GM19395 (cell line): ENCODE data around the gene MUSK.
"Not testable (repeated sequence)": the region's sequence is repeated elsewhere in the genome, so short reads cannot be mapped to it uniquely, and the experiment has no call there.

Experiments
- ATAC-seq: cut with Tn5 transposase; IDR thresholded peaks from one replicate; pipeline ENCODE4 v1.9.1; 2021; ENCODE audit warnings: mild to moderate bottlenecking, moderate library complexity; ENCODE audit not compliant: unreplicated experiment

MUSK gene

GRCh38 chr9:110808599-110808980 lies 140.0 kb downstream of the MUSK start:
- ATAC-seq = peak; percentile 95

DNA sequence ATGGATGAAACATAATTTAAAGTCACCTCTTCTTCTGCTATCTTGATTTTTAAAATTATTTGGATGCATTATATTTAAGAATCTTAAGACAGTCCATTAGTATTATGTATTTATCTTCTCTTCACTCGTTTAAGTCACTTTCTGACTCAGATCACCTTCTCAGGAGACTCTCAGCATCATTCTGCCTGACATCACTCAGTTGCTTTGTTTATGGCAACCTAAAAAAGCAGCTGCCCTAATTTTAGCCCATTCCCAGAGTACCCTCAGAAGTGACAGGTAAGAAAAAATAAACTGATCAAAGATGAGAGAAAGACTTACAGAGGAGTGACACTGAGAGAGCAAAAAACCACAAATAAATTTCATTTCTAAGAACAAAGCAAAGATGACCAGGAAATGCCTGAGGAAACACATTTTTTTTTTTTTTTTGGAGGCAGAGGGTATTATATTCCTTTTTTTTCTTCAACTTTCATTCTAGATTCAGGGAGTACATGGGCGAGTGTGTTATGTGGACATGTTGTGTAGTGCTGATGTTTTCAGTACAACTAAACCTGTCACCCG lies 140.5 kb downstream of the MUSK start:
- peak; percentile 43 for ATAC-seq

DNA sequence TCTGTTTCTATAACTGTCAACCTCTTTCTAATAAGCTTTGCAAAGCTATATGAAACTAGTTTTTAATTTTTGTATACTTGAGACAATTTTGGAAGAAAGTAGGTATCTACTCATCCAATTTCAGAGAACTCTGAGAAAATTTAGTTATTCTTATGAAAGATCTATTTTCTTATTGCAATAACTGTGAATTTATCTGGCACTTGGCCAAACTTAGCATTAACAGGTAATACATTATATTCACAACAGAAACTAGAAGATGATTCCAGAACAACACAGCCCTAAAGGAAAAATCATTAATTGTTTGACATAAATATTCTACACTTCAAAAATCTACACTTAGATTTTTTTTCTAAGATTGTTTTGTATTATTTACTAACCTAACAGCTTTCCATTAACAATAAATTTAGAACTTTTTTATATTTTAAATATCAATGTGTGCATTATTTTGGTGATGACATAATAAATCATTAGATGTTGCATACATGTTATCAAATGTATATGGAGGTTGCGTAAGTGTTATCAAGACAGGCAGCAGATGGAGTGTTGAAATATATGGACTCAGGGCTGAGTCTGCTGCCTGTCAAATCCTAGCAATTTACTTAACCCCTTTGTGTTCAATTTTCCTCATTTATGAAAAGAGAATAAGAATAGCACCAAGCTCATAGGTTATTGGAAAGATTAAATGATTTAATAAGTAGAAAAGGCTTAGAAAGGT lies 141.8 kb downstream of the MUSK start:
- ATAC-seq = no peak

- ATAC-seq = no peak
These were observed 144.3 kb downstream of the MUSK start for GRCh38 chr9:110812886-110813285.

DNA sequence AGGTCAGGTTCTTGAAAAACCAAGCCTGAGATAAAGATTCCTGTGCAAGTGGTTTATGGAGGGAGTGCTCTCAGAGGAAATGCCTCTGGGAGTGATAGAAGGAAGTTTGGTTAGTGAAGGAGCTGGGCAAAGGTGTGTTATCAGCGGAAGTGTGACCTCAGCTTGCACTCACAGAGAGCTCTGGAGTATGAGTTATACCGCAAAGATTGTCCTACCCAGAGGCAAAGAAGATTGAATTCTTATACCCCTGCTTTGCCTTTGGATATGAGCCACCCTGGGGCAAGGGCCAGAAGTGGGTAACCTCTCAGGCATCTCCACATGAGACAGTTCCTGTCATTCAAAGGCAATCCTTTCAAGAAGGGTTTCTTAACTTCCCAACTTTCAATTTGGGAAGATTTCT lies 145.6 kb downstream of the MUSK start:
- ATAC-seq = no peak

DNA sequence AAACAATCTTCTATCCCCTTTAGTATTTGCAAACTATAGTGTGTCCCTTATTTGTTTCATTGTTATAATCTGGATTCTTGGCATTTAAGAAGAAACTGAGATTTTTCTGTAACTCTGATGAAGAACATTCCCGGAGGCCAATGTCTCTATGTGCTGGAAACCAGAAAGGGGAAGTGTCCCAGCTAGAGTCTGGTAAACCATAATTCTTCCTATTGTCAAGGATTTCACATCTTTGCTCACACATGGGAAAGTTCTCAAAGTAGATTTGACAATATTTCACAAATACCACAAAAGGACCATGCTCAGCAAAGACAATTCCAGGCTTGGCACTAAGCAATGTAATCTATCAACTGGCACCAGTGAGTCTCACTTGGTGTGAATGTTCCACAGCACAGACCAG lies 146.8 kb downstream of the MUSK start:
- no peak for ATAC-seq

DNA sequence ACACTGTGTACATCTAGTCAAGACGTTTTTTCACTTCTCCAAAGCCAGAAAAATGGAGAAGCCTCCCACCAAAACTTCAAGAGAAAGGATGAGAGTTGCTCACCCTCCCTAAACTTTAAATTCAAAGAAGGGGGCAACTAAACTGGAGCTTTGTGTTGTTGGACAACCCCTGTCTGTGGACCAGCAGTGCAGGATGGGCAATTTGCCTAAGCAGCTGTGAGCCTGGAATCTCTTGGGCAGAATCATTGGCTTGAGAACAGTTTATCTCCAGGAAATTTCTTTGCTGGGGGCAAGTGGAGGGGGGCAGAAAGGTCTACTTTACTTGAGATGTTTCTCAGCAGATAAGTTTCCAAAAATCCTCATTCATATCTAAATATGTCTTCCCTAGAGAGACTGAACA lies 151.8 kb downstream of the MUSK start:
- no peak for ATAC-seq

- peak; percentile 92 for ATAC-seq
These were observed 152.5 kb downstream of the MUSK start for GRCh38 chr9:110821064-110821463.

DNA sequence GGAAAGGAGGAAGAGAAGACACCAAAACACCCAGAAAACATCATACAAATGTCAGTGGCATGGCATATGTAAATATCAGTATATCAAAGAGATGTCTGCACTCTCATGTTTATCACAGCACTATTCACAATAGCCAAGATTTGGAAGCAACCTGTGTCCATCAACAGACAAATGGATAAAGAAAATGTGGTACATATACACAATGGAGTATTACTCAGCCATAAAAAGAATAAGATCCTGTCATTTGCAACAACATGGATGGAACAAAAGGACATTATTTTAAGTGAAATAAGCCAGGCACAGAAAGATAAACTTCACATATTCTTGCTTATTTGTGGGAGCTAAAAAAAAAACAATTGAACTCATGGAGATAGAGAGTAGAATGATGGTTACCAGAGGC lies 156.5 kb downstream of the MUSK start:
- not testable (repeated sequence) for ATAC-seq

DNA sequence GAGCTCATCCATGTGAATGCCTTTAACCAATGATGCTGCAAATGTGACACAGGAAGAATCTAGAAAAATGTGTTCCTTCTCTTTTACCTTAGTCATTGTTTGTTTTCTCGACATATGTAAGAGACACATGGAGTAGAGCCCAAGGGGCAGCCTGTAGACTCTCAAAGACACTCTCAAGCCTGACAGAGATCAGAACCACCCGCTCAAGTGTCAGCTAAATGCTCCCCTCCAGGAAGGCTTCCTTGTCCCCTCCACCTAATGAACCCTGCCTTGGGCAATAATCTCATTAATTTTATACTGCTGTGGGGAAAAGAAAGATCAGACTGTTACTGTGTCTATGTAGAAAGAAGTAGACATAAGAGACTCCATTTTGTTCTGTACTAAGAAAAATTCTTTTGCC lies 157.4 kb downstream of the MUSK start:
- ATAC-seq = no peak

- ATAC-seq = not testable (repeated sequence)
These were observed 157.8 kb downstream of the MUSK start for GRCh38 chr9:110826400-110826799.

GRCh38 chr9:110828264-110828663 lies 159.7 kb downstream of the MUSK start:
- no peak for ATAC-seq

- ATAC-seq = no peak
These were observed 161.9 kb downstream of the MUSK start for GRCh38 chr9:110830495-110830894.

DNA sequence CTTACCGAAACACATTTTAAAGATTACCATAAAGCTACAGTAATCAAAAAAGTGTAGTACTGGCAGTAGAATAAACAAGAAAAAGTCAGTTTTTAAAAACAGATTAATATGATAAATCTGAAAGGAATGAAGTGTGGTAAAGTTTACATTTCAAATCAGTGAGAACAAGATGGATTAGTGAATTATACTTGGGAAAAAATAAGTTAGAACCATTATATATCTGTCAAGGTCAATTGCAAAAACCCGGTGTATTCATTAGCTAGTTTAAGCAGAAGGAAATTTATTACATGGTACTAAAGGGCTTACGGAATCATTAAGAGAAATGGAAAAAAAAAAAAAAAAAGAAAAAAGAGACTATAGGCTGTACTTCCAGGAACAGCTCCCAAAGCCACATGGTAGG lies 164.3 kb downstream of the MUSK start:
- no peak for ATAC-seq

- ATAC-seq = no peak
These were observed 166.8 kb downstream of the MUSK start for GRCh38 chr9:110835404-110835803.

GRCh38 chr9:110835859-110836271 lies 167.3 kb downstream of the MUSK start:
- ATAC-seq = no peak

DNA sequence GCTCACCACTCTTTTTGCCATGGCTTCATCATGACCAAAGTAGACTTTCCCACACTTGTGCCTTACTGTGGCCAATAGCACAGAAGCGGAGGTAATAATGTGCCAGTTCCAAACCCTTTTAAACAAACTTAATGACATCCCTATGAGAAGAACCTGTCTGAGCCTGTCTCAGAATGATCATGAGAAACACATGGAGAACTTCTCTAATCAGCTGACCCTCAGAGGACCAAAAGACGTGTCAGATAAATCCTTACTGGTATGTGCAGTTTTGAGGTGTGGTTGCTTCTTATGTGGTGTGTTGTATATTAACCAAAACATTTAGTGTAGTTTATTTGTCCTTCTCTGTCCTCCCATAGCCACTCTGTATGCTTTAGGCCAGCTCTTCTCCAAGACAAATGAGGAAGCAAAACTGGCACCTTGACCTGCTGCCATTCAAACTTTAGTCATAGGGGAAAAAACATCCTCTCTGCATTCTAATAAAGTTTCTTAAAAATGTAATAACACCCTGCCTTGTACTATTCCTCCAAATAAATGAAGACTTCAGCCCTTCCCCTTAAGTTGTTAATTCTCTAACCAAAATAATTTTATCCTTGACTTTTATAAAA lies 168.9 kb downstream of the MUSK start:
- no peak for ATAC-seq

- ATAC-seq = no peak
These were observed 173.6 kb downstream of the MUSK start for GRCh38 chr9:110842169-110842568.

DNA sequence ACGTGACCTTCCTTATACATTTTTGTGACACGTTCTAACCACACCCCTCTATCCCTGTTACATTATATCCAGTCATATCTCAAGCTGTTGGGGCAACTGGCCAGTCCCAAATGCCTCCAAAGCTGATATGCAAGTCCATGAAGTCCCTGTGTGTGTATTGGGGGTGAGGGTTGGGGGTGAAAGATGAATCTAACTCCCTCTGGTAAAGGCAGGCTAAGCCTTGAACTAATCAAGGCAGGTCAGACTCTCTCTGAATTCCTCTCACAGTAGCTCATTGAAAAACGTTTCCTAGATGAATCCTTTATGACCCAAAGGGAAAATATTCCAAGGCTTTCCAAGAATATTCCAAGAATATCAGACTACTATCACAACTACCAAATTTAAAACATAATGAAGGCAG lies 174.4 kb downstream of the MUSK start:
- no peak for ATAC-seq

- no peak for ATAC-seq
These were observed 175.5 kb downstream of the MUSK start for GRCh38 chr9:110844121-110844520.

DNA sequence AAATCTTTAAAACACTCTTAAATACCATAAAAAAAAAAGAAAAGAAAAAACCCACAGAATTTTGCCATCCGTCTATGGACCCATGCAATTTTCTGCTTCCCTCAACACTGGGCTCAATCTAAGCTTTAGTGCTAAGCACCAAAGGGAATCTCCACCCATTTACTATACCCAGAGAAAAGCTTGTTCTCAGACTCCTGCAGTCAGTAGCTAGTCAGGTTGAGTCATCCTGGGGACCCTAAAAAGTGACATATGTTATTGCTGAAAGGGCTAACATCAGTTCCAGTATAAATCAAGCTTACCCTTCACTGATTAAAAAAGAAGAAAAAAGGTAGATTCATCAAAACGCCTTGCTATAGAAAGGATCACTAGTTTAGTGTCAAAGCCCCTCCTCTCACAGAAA lies 177.6 kb downstream of the MUSK start:
- ATAC-seq = no peak

- ATAC-seq = no peak
These were observed 179.1 kb downstream of the MUSK start for GRCh38 chr9:110847671-110848070.
